Fibroblast of lung (primary cell): Measurements from ENCODE around the gene SPHK1. TPM values are rescaled to one million over a fixed set of nuclear protein-coding genes. Genes with fewer than 3 reads are reported as not detected.

Source experiments
- DNase-seq, 2 donors: peaks; one replicate each; pipeline versions ENCODE4 v3.0.0 to v3.0.0-alpha.2; 2010; ENCODE audit warnings: low read depth in 2 of 2
- H2AFZ ChIP-seq: 2 replicates; pipeline ENCODE4 v1.5.1; 2012; ENCODE audit warnings: low read length, control low read depth, inconsistent platforms
- H3K27ac ChIP-seq: 2 replicates; pipeline ENCODE4 v1.5.1; 2011; ENCODE audit warnings: low read length, control low read depth; ENCODE audit not compliant: insufficient read depth
- H3K27me3 ChIP-seq: 2 replicates; pipeline ENCODE4 v1.5.1; 2011; ENCODE audit warnings: mild to moderate bottlenecking, low read length; ENCODE audit not compliant: control insufficient read depth, insufficient read depth
- H3K36me3 ChIP-seq: 2 replicates; pipeline ENCODE4 v1.5.1; 2011; ENCODE audit warnings: low read length; ENCODE audit not compliant: control insufficient read depth, insufficient read depth
- H3K4me1 ChIP-seq: 2 replicates; pipeline ENCODE4 v1.5.1; 2011; ENCODE audit warnings: low read length; ENCODE audit not compliant: control insufficient read depth, insufficient read depth; ENCODE audit errors: extremely low read depth
- H3K4me2 ChIP-seq: 2 replicates; pipeline ENCODE4 v1.5.1; 2011; ENCODE audit warnings: low read length, control low read depth; ENCODE audit not compliant: insufficient read depth; ENCODE audit errors: extremely low read depth
- H3K4me3 ChIP-seq, 4 experiments: fragments of 200-600 bp in 1 of 4; sonication (generic) in 1 of 4; replicated peaks in 1 of 4; 2 replicates each; pipeline ENCODE4 v1.5.1; 2011 to 2016; ENCODE audit warnings: low read length in 4 of 4, low read depth in 3 of 4, mild to moderate bottlenecking in 3 of 4, control low read depth in 2 of 4, inconsistent platforms in 1 of 4, mixed read lengths in 1 of 4; ENCODE audit not compliant: insufficient read depth in 1 of 4; ENCODE audit errors: control extremely low read depth in 1 of 4
- H3K79me2 ChIP-seq: 2 replicates; pipeline ENCODE4 v1.5.1; 2012; ENCODE audit warnings: mild to moderate bottlenecking, low read length, inconsistent platforms; ENCODE audit not compliant: control insufficient read depth, insufficient read depth
- H3K9ac ChIP-seq: 2 replicates; pipeline ENCODE4 v1.5.1; 2011; ENCODE audit warnings: mild to moderate bottlenecking, low read length, control low read depth; ENCODE audit not compliant: insufficient read depth
- H3K9me3 ChIP-seq: 2 replicates; pipeline ENCODE4 v1.5.1; 2012; ENCODE audit warnings: low read depth, low read length; ENCODE audit not compliant: control insufficient read depth, insufficient read depth
- H4K20me1 ChIP-seq: 2 replicates; pipeline ENCODE4 v1.5.1; 2011; ENCODE audit warnings: low read length; ENCODE audit not compliant: control insufficient read depth, insufficient read depth; ENCODE audit errors: extremely low read depth
- EZH2 ChIP-seq: IDR thresholded peaks from 2 replicates; pipeline ENCODE4 v1.5.1; 2012; ENCODE audit warnings: low read length, control low read depth, mild to moderate bottlenecking; ENCODE audit errors: missing control alignments
- polyA plus RNA-seq, 2 donors: library from polyadenylated mRNA; depleted of rRNA in 1 of 2; stranded (reverse) in 1 of 2; unstranded in 1 of 2; fragments of >200 nt; gene quantifications; 2 replicates each; pipeline ENCODE4 v1.2.1, GENCODE V29; 2011 to 2012; ENCODE audit warnings: missing spikeins in 1 of 2
- total RNA-seq: library from RNA; depleted of rRNA; stranded (reverse); fragments of >200 nt; gene quantifications from 2 replicates; pipeline ENCODE4 v1.2.1, GENCODE V29; 2014
- TF ChIP-seq, protein P1 (sequence below), 2 donors: IDR thresholded peaks in 1 of 2; conservative IDR thresholded peaks in 1 of 2; 1 replicate in 1 of 2; 2 replicates in 1 of 2; pipeline ENCODE4 v1.5.1; 2011 to 2012; ENCODE audit warnings: low read length in 2 of 2, control low read depth in 1 of 2, inconsistent platforms in 1 of 2, low read depth in 1 of 2, mild to moderate bottlenecking in 1 of 2

The SPHK1 gene
- total and polyA plus RNA-seq, 2 donors (not counting 1 experiment from before 2014, with no cell fraction given): 5.0 to 9.4 TPM

DNA sequence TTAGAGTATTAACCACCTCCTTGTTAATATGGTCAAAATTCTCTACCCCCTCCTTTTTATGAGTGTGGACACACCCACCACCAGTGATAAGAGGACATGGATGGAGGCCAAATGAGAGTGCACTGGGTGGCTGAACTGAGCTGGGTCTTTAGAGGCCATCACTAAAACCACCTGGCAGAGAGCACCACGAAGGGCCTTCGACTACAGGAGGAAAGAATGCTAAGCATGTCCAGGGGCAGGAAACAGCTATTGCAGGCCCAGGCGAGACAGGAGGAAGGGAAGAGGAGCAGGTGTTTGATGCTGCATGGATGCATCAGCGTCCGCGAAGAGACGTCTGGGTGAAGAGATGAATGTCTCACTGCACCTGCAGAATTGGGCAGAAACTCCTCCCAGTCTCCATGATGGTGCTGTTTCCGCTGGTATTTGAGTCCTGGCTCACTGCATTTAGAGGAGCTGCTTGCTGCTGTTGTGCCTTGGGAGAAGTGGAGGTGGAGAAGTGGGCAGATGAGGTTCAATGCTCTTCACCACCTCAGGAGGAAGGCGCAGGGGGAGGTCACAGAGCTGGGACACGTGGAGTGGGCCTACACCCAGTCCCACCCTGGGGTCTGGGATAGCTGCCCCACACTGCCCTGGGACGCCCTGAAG lies 33.2 kb downstream of the SPHK1 start:
- Histone ChIP-seq H3K27me3 (no peaks in the 10 kb centered on the region), H4K20me1 (no peaks in the 10 kb centered on the region), H3K27ac (no peak overlapping the region), H3K4me1 (peaks cover 7% of the 10 kb centered on the region), H3K4me3 (no peak overlapping the region), H3K36me3 (no peaks in the 10 kb centered on the region), H3K9me3 (no peaks in the 10 kb centered on the region), H3K9ac (no peak overlapping the region), H2AFZ (no peak overlapping the region), H3K4me2 (no peak overlapping the region), H3K79me2 (peaks cover 2% of the 10 kb centered on the region)
- TF ChIP-seq EZH2: no peak
- TF ChIP-seq, protein P1, sequence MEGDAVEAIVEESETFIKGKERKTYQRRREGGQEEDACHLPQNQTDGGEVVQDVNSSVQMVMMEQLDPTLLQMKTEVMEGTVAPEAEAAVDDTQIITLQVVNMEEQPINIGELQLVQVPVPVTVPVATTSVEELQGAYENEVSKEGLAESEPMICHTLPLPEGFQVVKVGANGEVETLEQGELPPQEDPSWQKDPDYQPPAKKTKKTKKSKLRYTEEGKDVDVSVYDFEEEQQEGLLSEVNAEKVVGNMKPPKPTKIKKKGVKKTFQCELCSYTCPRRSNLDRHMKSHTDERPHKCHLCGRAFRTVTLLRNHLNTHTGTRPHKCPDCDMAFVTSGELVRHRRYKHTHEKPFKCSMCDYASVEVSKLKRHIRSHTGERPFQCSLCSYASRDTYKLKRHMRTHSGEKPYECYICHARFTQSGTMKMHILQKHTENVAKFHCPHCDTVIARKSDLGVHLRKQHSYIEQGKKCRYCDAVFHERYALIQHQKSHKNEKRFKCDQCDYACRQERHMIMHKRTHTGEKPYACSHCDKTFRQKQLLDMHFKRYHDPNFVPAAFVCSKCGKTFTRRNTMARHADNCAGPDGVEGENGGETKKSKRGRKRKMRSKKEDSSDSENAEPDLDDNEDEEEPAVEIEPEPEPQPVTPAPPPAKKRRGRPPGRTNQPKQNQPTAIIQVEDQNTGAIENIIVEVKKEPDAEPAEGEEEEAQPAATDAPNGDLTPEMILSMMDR (conservative IDR thresholded peaks at IDR 0.05 in 1 of 2, IDR thresholded peaks at IDR 0.05 in 1 of 2; ENCODE audit: low read depth in 1 of 2, low read length in 2 of 2): no peak
- peak in 1 of 2 donors; percentile 18 for DNase-seq

DNA sequence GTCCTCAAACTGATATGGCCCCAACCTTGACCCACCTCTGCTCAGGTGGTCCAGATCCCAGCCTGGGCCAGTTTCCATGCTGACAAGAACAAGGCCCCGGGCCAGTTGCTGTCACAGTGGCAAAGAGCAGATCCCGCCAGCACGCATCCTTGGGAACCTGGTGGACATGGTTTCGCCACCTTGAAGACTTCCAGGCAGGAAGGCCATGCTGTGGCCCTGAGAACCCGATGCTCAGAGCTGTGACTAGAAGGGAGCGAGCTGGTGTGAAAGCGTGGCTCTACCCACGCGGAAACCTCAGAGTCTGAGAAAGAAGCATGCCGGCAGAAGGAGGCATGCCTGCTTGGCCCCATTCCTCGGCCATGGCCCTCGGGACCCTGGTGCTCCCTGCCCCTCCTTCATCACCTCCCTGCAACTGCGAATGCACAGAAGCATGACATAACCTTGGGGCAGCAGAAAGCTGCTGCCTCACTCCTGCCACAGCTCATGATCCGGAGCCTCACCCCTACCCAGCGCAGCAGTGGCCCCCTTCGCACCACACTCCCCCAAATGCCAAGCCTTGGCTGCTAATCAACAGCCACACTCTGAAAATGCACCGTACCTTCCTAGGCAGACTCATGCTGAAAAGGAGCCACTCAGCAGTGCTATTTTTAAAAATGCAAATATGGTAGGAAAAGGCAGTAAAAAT lies 35.3 kb downstream of the SPHK1 start:
- Histone ChIP-seq H3K27ac (no peak overlapping the region), H3K9ac (no peak overlapping the region), H3K36me3 (no peaks in the 10 kb centered on the region), H4K20me1 (no peaks in the 10 kb centered on the region), H3K27me3 (no peaks in the 10 kb centered on the region), H3K4me3 (no peak overlapping the region), H3K4me1 (peaks cover 2% of the 10 kb centered on the region), H3K9me3 (no peaks in the 10 kb centered on the region), H2AFZ (no peak overlapping the region), H3K79me2 (no peaks in the 10 kb centered on the region), H3K4me2 (no peak overlapping the region)
- DNase-seq: no peak
- TF ChIP-seq EZH2: no peak
- TF ChIP-seq, protein P1 (conservative IDR thresholded peaks at IDR 0.05 in 1 of 2, IDR thresholded peaks at IDR 0.05 in 1 of 2; ENCODE audit: low read depth in 1 of 2, low read length in 2 of 2): no peak

DNA sequence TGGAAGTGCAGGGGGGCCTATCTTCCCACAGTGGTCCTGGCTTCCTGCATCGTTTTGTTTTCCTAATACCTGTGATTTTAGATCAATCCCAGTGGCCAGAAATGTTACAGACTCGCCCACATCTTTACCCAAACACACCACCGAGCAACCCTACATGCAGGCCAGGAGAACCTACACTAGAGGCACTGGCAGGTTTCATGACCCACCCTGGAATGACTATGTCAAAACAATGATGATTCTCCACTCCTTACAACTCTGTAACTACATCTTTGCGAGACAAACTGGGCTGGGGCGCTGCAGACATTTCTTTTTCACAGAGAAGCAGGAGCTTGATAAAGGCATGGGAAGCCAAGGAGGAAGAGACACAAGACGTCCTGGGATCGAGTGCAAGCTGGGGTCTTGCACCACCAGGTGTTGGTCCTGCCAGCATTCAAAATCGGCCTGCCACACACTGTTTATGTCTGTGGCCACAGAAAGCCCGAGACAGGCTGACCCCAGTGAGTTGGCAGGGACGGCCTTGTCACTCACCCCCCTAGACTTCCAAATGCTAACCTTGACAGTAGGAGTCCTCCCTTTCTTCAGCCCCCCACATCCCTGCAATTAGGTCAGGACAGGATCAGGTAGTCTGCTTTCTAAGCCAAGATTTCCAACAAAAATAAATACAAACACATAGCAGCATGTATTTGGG lies 36.1 kb downstream of the SPHK1 start:
- H4K20me1 ChIP-seq: no peaks in the 10 kb centered on the region
- H3K27me3 ChIP-seq: no peaks in the 10 kb centered on the region
- no peak for TF ChIP-seq EZH2
- H3K27ac ChIP-seq: no peak overlapping the region
- H2AFZ ChIP-seq: no peak overlapping the region
- H3K36me3 ChIP-seq: no peaks in the 10 kb centered on the region
- H3K9ac ChIP-seq: no peak overlapping the region
- no peaks in the 10 kb centered on the region for H3K9me3 ChIP-seq
- H3K79me2 ChIP-seq: no peaks in the 10 kb centered on the region
- H3K4me3 ChIP-seq: no peak overlapping the region
- no peaks in the 10 kb centered on the region for H3K4me1 ChIP-seq
- no peak for DNase-seq
- H3K4me2 ChIP-seq: no peak overlapping the region
